Natural killer cell treated with Interleukin-12 subunit alpha and Interleukin-12 subunit beta and Interleukin-15 and Interleukin-18, amount 100 ng/mL, for 72 hours (primary cell): ENCODE results near the gene CXCL14. TPM values are rescaled to one million over a fixed set of nuclear protein-coding genes. Genes with fewer than 3 reads are reported as not detected.

Experiments
- ATAC-seq, 2 donors: fragments of 150-1000 bp; cut with Tn5 transposase in 1 of 2; sonication (Bioruptor Pico), chemical (Tn5 transposase) in 1 of 2; 2 replicates each; pipeline ENCODE4 v1.10.0; 2021
- DNase-seq: peaks from one replicate; pipeline ENCODE4 v3.0.0; 2022; ENCODE audit warnings: low spot score
- H3K27ac Mint-ChIP-seq, 2 donors: 1 replicate in 1 of 2; 2 replicates in 1 of 2; pipeline ENCODE4 v1.8.0; 2022; ENCODE audit warnings: mixed read lengths in 2 of 2, mild to moderate bottlenecking in 1 of 2, moderate library complexity in 1 of 2
- H3K27me3 Mint-ChIP-seq, 2 donors: 1 replicate in 1 of 2; 2 replicates in 1 of 2; pipeline ENCODE4 v1.8.0; 2022; ENCODE audit warnings: mixed read lengths in 2 of 2
- H3K36me3 Mint-ChIP-seq: one replicate; pipeline ENCODE4 v1.8.0; 2022; ENCODE audit warnings: mixed read lengths
- H3K4me1 Mint-ChIP-seq, 2 donors: 1 replicate in 1 of 2; 2 replicates in 1 of 2; pipeline ENCODE4 v1.8.0; 2022; ENCODE audit warnings: low read depth in 2 of 2, mixed read lengths in 2 of 2, mild to moderate bottlenecking in 1 of 2
- H3K4me3 Mint-ChIP-seq: one replicate; pipeline ENCODE4 v1.8.0; 2022; ENCODE audit warnings: mixed read lengths
- H3K9me3 Mint-ChIP-seq: 2 replicates; pipeline ENCODE4 v1.8.0; 2022; ENCODE audit warnings: mixed read lengths
- total RNA-seq, 2 donors: library from RNA; stranded (reverse); gene quantifications; one replicate each; pipeline ENCODE4 v1.2.3, GENCODE V29; 2022

The CXCL14 gene
- total RNA-seq, 2 donors from 2014 or later, result not detected

- DNase-seq (no peak), ATAC-seq (no peak)
- Mint-ChIP-seq H3K27ac (no peak overlapping the region), H3K9me3 (no peaks in the 10 kb centered on the region), H3K4me3 (no peak overlapping the region), H3K4me1 (no peaks in the 10 kb centered on the region), H3K27me3 (peaks cover 7 to 10% of the 10 kb centered on the region in 2 donors), H3K36me3 (no peaks in the 10 kb centered on the region)
Measured at GRCh38 chr5:135589152-135589551, 10.4 kb upstream of the CXCL14 start.

DNA sequence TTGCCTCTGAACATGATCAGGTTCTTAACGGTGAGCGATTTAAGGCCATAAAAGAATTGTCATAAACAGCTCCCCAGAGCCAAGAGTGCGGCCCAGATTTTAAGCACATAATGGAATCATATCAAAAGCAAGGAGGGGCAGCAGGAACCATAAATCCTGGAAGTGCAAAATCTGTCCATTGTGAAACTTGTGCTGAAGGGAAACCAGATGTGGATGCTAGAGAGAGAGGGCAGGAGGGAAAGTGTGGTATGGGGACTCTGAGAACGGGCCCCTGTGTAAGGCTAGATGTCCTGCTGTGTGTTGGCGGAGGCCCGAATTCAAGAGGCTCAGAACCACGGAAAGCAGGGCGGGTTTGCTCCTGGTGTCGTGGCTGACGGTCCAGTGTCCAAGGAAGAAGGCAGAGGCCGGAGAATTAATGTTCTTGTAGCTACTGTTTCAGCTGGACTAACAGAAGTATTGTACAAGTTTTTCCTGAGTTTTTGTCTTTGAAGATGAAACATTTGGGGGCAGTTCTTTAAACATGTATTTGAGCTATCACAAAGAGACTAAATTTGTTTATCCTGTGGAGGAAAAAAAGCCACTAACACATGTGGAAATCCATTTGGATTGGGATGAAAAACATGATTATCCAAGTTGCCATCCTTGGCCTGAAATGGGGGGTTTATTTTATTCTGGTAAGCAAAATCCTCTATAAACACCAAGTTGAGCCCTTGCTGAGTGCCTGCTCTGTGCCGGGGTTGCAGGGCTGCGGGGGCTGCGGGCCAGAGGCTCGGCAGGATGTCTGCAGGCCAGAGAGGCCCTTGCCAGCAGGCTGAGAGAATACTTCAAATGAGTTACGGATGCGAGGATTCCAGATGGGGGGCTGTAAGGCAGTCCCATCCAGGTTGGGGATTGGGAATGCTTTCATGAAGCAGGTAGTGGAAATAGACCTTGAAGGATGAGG lies 9.2 kb upstream of the CXCL14 start:
- H3K4me3 Mint-ChIP-seq, result no peak overlapping the region
- ATAC-seq (no peak), DNase-seq (no peak)
- H3K36me3 Mint-ChIP-seq, result no peaks in the 10 kb centered on the region
- H3K4me1 Mint-ChIP-seq, result no peaks in the 10 kb centered on the region
- no peaks in the 10 kb centered on the region for H3K9me3 Mint-ChIP-seq
- H3K27ac Mint-ChIP-seq, result no peak overlapping the region
- peaks cover 13 to 19% of the 10 kb centered on the region in 2 donors for H3K27me3 Mint-ChIP-seq

DNA sequence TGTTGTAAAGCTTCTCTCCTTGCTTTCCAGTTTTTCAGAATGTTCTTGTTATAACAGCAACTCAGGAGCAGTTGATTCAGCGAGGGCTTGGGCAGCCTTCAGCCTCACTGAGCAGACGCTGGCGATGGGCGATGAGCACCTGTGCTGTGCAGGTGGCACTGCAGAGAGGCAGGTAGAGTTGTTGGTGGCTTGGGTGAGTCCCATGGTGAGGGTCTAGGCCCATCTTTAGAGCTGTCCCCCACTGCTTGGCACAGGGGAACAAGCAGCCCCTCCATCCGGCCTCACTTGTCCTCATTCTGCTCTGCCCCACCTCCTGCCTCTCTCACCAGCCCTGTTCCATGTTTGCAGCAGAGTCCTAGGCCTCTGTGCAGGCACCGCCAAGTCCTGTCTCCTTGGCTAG lies 6.1 kb upstream of the CXCL14 start:
- DNase-seq (no peak), ATAC-seq (peak in 1 of 2 donors; percentile 10)
- H3K27me3 Mint-ChIP-seq, result peaks cover 22 to 24% of the 10 kb centered on the region in 2 donors
- no peak overlapping the region for H3K27ac Mint-ChIP-seq
- no peaks in the 10 kb centered on the region for H3K36me3 Mint-ChIP-seq
- no peaks in the 10 kb centered on the region for H3K4me1 Mint-ChIP-seq
- H3K4me3 Mint-ChIP-seq, result no peak overlapping the region
- H3K9me3 Mint-ChIP-seq, result no peaks in the 10 kb centered on the region

DNA sequence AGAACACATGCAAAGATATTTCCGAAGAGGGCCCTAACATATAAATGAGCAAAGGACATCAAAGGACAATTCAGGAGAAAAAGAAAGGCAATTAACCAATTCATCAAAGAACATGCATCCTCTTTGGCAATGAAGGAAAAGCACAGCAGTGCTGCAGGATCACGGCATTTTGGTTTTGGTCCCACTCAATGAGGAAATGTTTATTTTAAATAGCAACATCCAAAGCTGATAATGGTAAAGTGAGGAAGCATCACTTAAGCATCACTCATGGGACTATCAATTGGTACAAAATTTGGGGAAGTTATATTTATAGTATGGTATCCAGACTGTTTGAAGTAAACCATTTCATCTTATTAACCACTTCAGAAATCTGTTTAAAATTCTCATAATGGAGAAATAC lies 5.5 kb upstream of the CXCL14 start:
- ATAC-seq (no peak), DNase-seq (no peak)
- Mint-ChIP-seq H3K27me3 (peaks cover 22 to 24% of the 10 kb centered on the region in 2 donors), H3K4me3 (no peak overlapping the region), H3K27ac (no peak overlapping the region), H3K9me3 (no peaks in the 10 kb centered on the region), H3K4me1 (no peaks in the 10 kb centered on the region), H3K36me3 (no peaks in the 10 kb centered on the region)

DNA sequence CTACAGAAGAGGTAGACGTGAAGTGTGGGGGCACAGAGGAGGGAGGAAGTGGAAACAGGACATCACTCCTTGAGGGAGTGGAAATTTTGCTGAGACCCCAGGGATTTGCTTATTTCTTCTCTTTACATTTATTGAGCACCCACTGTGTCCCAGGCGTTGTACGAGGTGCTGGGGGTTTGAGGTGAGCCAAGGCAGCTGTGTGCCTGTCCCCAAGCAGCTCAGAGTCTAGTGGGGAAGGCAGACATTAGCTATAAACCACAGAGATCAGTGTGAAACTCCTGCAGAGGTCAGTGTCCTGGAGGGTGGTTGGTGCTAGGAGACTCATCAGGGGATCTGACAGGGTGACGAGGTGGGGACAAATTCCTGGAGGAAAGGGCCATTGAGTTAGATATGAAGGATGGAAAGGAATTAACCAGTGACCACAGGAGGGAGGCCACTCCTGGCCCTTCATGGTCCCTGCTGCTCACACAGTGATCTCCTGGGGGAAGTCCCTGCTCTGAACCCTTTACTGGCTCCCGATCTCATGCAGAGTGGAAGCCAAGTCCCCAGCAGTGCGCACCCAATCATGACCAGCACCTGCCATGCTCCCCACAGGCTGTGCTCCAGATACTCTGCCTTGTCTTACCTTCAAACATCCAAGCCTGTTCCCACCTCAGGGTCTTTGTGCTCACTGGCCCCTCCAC lies 3.4 kb upstream of the CXCL14 start:
- no peaks in the 10 kb centered on the region for H3K36me3 Mint-ChIP-seq
- no peak for DNase-seq
- H3K4me1 Mint-ChIP-seq, result no peaks in the 10 kb centered on the region
- H3K9me3 Mint-ChIP-seq, result no peaks in the 10 kb centered on the region
- H3K27ac Mint-ChIP-seq, result no peak overlapping the region
- peaks cover 24% of the 10 kb centered on the region in 2 donors for H3K27me3 Mint-ChIP-seq
- ATAC-seq, result no peak
- no peak overlapping the region for H3K4me3 Mint-ChIP-seq

DNA sequence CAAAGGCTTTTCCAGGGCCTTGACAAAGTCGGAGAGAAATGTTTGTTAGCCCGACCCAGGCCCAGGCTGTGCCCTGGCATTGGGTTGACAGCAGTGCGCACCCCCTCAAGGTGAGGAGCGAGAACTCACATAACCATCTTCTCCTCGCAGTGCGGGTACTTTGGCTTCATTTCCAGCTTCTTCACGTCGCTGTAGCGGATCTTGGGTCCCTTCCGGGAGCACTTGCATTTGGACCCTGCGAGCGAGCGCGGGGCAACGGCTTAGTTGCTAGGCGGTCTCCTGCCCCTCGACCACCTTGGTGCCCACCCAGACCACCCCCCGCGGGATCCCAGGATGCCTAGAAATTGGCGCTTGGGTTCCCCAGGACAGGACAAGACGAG lies 496 bp downstream of the CXCL14 start:
- H3K4me3 Mint-ChIP-seq, result no peak overlapping the region
- ATAC-seq (no peak), DNase-seq (no peak)
- peaks cover 21 to 24% of the 10 kb centered on the region in 2 donors for H3K27me3 Mint-ChIP-seq
- H3K9me3 Mint-ChIP-seq, result no peaks in the 10 kb centered on the region
- H3K4me1 Mint-ChIP-seq, result no peaks in the 10 kb centered on the region
- no peak overlapping the region for H3K27ac Mint-ChIP-seq
- no peaks in the 10 kb centered on the region for H3K36me3 Mint-ChIP-seq

- DNase-seq, result no peak
- Mint-ChIP-seq H3K4me3 (no peak overlapping the region), H3K4me1 (no peaks in the 10 kb centered on the region)
Measured at GRCh38 chr5:135577421-135577820, 1.4 kb downstream of the CXCL14 start.

DNA sequence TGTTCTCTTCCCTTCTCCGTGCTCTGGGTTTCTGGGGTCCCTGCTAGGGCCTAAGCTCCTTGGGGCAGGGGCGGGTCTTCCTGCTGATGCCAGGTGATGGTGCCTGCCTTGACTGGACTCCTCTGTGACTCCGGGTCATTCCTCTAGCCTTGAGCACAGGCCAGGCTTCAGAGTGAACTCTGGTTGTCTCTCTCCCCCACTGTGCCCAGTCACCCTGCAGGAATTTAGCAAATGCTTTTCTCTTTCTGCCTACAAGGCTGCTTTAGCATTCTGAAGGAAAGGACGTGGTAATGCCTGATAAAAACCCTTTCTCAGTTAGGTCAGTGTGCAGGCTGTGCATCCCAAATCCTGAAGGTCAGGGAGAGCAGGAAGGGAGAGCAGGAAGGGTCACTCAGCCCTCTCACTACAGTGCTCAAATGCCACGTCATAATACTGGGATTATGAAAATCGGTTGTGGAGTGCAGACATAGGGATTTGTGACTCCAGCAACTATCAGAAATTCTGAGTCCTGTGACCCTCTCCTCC lies 2.7 kb downstream of the CXCL14 start:
- no peak for ATAC-seq
- no peak overlapping the region for H3K27ac Mint-ChIP-seq
- no peaks in the 10 kb centered on the region for H3K9me3 Mint-ChIP-seq
- H3K4me1 Mint-ChIP-seq, result no peaks in the 10 kb centered on the region
- peaks cover 13 to 20% of the 10 kb centered on the region in 2 donors for H3K27me3 Mint-ChIP-seq
- H3K36me3 Mint-ChIP-seq, result no peaks in the 10 kb centered on the region
- no peak for DNase-seq
- H3K4me3 Mint-ChIP-seq, result no peak overlapping the region

More at GRCh38 chr5:135577421-135577820, 1.4 kb downstream of the CXCL14 start:
- ATAC-seq, result no peak
- H3K36me3 Mint-ChIP-seq, result no peaks in the 10 kb centered on the region
- H3K27me3 Mint-ChIP-seq, result peaks cover 17 to 23% of the 10 kb centered on the region in 2 donors
- no peak overlapping the region for H3K27ac Mint-ChIP-seq
- no peaks in the 10 kb centered on the region for H3K9me3 Mint-ChIP-seq

- H3K9me3 Mint-ChIP-seq, result no peaks in the 10 kb centered on the region
- ATAC-seq, result no peak
Measured at GRCh38 chr5:135574493-135574892, 4.3 kb downstream of the CXCL14 start.

DNA sequence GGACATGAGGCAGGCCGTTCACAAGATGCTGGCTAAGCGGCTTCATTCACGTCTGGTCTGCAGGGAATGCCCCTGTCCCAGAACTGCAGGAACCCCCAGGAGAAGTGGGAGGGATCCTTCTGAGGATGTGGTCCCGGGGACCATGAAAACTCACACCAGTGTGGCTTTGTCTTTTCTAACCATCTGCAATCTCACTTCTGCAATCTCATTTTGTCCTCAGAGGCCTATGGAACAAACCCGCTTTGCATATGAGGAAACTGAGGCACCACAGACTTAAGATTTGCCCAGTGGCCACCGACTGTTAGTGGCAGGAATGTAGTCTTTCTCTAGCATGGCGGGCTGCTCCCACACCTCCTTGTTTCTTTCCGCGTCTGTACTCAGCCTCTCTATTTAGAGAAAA lies 6.9 kb downstream of the CXCL14 start:
- H3K27ac Mint-ChIP-seq, result no peak overlapping the region
- H3K27me3 Mint-ChIP-seq, result peaks cover 13 to 16% of the 10 kb centered on the region in 2 donors
- no peaks in the 10 kb centered on the region for H3K36me3 Mint-ChIP-seq
- no peak overlapping the region for H3K4me3 Mint-ChIP-seq
- H3K9me3 Mint-ChIP-seq, result no peaks in the 10 kb centered on the region
- DNase-seq, result no peak
- H3K4me1 Mint-ChIP-seq, result no peaks in the 10 kb centered on the region
- no peak for ATAC-seq

More at GRCh38 chr5:135574493-135574892, 4.3 kb downstream of the CXCL14 start:
- DNase-seq, result no peak
- no peak overlapping the region for H3K4me3 Mint-ChIP-seq
- peaks cover 13 to 18% of the 10 kb centered on the region in 2 donors for H3K27me3 Mint-ChIP-seq
- H3K4me1 Mint-ChIP-seq, result no peaks in the 10 kb centered on the region
- no peak overlapping the region for H3K27ac Mint-ChIP-seq
- H3K36me3 Mint-ChIP-seq, result no peaks in the 10 kb centered on the region

GRCh38 chr5:135571066-135571609 lies 7.7 kb downstream of the CXCL14 start:
- Mint-ChIP-seq H3K4me1 (no peaks in the 10 kb centered on the region), H3K27ac (no peak overlapping the region), H3K9me3 (no peaks in the 10 kb centered on the region), H3K27me3 (peaks cover 13 to 18% of the 10 kb centered on the region in 2 donors), H3K4me3 (no peak overlapping the region), H3K36me3 (no peaks in the 10 kb centered on the region)
- ATAC-seq, result no peak
- no peak for DNase-seq

DNA sequence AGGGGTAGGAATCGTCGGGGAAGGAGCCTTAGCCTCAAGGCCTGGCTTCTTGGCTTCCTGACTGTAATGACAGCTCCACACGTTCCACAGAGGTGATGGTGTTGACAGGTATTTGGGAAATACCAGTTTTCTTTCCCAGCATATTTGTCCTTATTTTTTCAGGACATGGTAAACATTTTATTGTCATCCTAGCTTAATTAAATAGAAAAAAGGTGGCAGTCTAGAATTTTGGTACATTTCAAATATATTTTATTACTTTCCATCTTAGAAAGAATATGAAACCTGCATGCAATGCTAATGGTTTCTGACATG lies 8.4 kb downstream of the CXCL14 start:
- H3K4me3 Mint-ChIP-seq, result no peak overlapping the region
- peaks cover 9 to 14% of the 10 kb centered on the region in 2 donors for H3K27me3 Mint-ChIP-seq
- H3K36me3 Mint-ChIP-seq, result no peaks in the 10 kb centered on the region
- H3K27ac Mint-ChIP-seq, result no peak overlapping the region
- no peak for ATAC-seq
- no peaks in the 10 kb centered on the region for H3K9me3 Mint-ChIP-seq
- no peaks in the 10 kb centered on the region for H3K4me1 Mint-ChIP-seq
- DNase-seq, result no peak

GRCh38 chr5:135569755-135570452 lies 8.9 kb downstream of the CXCL14 start:
- no peak overlapping the region for H3K27ac Mint-ChIP-seq
- H3K4me3 Mint-ChIP-seq, result no peak overlapping the region
- no peak for ATAC-seq
- no peaks in the 10 kb centered on the region for H3K4me1 Mint-ChIP-seq
- no peaks in the 10 kb centered on the region for H3K36me3 Mint-ChIP-seq
- peaks cover 8 to 13% of the 10 kb centered on the region in 2 donors for H3K27me3 Mint-ChIP-seq
- no peaks in the 10 kb centered on the region for H3K9me3 Mint-ChIP-seq
- no peak for DNase-seq
